IMR-90 (cell line): ENCODE data around the gene SLC16A2.

ENCODE experiments used
- FOS ChIP-seq: fragments of 150-350 bp; IDR thresholded peaks from 2 replicates; pipeline ENCODE4 v1.6.1; 2016; ENCODE audit warnings: low read depth, low read length
- TF ChIP-seq, protein P1 (sequence below): conservative IDR thresholded peaks from 2 replicates; pipeline ENCODE4 v1.5.1; 2012; ENCODE audit warnings: mild to moderate bottlenecking, low read depth, low read length, improper control_type of control experiment

DNA sequence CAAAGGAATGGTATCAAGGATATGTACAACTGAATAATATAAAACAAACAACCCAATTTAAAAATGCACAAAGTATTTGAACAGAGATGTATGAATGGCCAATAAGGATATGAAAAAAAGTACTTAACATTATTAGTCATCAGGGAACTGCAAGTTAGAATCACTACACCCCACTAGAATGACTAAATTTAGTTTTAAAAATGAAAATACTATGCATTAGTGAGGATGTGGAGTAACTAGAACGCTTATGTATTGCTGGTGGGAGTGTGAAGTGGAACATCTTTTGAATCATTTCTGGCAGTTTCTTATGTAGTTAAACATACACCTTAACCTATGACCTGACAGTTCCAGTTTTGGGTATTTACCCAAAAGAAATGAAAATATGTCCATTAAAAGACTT is 13.0 kb upstream of the SLC16A2 start:
- TF ChIP-seq, protein P1, sequence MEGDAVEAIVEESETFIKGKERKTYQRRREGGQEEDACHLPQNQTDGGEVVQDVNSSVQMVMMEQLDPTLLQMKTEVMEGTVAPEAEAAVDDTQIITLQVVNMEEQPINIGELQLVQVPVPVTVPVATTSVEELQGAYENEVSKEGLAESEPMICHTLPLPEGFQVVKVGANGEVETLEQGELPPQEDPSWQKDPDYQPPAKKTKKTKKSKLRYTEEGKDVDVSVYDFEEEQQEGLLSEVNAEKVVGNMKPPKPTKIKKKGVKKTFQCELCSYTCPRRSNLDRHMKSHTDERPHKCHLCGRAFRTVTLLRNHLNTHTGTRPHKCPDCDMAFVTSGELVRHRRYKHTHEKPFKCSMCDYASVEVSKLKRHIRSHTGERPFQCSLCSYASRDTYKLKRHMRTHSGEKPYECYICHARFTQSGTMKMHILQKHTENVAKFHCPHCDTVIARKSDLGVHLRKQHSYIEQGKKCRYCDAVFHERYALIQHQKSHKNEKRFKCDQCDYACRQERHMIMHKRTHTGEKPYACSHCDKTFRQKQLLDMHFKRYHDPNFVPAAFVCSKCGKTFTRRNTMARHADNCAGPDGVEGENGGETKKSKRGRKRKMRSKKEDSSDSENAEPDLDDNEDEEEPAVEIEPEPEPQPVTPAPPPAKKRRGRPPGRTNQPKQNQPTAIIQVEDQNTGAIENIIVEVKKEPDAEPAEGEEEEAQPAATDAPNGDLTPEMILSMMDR, result no peak
- TF ChIP-seq FOS, result no peak
